ENCODE data around the gene CACYBP.

Gene CACYBP

DNA sequence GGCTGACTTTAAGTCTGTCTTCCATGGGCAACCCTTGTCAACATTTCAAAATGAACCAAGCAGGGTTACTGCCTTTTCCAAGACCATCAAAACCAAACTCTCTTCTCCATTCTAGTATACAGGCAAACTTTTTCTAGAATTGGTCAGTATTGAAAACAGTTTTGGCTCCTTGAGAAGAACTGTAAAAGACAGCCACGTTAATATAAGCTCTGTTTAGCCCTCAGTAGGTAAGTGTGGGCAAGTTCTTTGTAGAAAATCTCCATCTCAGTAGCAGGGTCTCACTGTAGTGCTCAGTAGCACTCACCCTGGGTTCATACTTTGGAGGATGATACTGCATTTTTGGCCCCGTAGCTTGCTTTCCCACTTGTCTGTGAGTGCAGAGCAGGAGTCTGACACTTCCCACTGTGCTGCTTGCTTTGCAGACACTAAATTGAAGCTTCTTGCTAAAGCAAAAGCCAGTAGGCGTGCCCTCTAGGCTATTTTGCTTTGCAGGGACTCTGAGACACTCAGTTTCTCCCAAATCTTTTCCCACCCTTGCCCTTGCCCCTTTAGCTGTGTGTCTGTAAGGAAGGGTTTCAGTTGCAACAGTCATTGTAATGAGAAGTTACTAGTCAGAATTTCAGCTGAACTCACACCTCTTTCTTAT is 34.3 kb upstream of the CACYBP start:
- TF ChIP-seq, protein P1, sequence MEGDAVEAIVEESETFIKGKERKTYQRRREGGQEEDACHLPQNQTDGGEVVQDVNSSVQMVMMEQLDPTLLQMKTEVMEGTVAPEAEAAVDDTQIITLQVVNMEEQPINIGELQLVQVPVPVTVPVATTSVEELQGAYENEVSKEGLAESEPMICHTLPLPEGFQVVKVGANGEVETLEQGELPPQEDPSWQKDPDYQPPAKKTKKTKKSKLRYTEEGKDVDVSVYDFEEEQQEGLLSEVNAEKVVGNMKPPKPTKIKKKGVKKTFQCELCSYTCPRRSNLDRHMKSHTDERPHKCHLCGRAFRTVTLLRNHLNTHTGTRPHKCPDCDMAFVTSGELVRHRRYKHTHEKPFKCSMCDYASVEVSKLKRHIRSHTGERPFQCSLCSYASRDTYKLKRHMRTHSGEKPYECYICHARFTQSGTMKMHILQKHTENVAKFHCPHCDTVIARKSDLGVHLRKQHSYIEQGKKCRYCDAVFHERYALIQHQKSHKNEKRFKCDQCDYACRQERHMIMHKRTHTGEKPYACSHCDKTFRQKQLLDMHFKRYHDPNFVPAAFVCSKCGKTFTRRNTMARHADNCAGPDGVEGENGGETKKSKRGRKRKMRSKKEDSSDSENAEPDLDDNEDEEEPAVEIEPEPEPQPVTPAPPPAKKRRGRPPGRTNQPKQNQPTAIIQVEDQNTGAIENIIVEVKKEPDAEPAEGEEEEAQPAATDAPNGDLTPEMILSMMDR (IDR thresholded peaks at IDR 0.05; ENCODE audit: control insufficient read depth, extremely low read depth, insufficient read depth) = no peak
- no peak for DNase-seq (ENCODE audit: low read depth)
- H3K4me3 ChIP-seq (ENCODE audit: low read depth, low read length) = no peak overlapping the region

DNA sequence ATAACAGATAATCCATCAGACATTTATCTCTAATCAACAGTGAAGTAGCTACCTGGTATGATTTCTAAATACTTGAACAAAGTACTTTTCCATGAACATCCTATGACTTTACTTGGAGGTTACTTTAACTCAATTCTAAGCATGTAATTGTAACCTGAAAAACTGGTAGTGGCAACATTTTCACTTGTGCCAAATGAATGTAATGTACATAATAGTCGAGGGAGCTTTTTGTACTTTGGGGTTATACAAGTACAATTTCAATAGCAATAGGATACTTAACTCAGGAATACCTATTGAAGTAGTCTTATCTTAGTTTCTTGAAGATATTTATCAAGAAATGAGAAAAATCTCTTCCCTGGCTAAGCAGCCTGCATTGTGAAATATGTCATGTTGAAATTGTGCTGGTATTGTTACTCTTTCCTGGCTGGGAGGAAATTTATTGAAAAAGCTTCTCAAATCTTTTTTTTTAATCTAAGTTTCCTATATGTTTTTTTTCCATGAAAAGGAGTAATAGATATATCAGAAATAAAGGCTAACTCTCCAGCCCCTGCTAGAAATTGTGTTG is 33.7 kb upstream of the CACYBP start:
- no peak overlapping the region for H3K4me3 ChIP-seq (ENCODE audit: low read depth, low read length)
- DNase-seq (ENCODE audit: low read depth) = peak; percentile 58
- TF ChIP-seq, protein P1 (IDR thresholded peaks at IDR 0.05; ENCODE audit: control insufficient read depth, extremely low read depth, insufficient read depth) = no peak

DNA sequence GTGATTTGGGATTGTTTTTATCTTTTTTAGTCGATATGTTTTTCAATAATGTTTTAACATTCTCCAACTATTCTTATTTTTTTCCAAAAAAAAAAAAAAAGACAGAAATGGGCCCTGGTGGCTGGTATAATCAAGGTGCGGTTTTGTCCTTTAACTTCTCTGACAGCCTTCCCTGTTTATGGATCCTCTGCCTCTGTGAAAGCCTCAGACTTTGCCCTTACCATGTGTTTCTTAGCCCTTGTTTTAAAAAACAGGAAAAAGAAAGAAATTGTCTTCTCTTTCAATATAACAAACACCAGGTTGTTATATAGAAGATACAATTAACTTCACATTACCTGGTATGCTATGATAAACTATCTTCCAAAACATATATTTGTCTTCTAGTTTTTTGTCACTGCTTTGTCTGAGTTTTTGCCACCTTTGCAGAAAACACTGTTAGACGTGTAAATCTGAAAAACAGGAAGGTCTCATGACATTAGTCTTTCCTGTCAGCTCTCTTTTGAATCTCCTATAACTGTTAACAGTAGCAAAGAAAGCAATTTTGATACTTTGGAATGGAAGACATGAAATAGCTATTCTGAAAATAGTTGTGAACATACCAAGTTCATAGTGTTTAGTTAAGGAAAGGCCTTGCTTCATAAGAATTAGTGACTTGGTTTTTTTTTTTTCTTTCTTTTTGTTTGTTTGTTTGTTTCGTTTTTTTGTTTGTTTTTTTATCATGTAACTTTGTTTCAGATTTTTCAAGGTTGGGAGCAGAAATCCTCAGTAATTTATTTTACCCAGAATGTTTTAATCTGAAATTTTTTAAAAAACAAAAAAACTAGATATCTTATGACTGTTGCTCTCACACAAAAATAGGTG is 31.7 kb upstream of the CACYBP start:
- H3K4me3 ChIP-seq (ENCODE audit: low read depth, low read length) = no peak overlapping the region
- DNase-seq (ENCODE audit: low read depth) = no peak
- TF ChIP-seq, protein P1 (IDR thresholded peaks at IDR 0.05; ENCODE audit: control insufficient read depth, extremely low read depth, insufficient read depth) = no peak

DNA sequence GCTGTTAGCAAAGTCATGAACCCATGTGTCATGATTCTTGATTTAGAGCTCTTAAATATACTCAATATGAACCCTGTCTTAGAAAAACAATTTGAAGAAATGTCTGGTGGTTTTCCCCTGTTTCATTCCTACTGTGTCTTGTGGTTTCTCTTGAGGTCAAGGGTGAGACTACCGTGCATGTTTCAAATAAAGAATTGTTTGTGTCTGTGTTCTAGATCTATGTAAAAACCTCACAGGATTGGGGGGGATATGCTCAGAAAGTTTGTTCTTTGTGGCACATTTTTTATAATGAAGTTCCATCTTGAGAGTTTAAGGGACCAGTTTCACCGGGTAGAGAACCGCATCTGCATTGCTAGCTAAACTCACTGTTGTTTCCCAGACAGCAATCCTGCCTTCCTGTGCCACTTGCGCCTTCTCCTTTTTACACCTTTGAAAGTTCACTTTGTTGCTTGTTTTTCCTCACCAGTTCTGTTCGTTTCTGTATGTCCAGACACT is 30.9 kb upstream of the CACYBP start:
- TF ChIP-seq, protein P1 (IDR thresholded peaks at IDR 0.05; ENCODE audit: control insufficient read depth, extremely low read depth, insufficient read depth) = no peak
- H3K4me3 ChIP-seq (ENCODE audit: low read depth, low read length) = no peak overlapping the region
- no peak for DNase-seq (ENCODE audit: low read depth)

GRCh38 chr1:174969977-174970376 is 29.8 kb upstream of the CACYBP start:
- H3K4me3 ChIP-seq (ENCODE audit: low read depth, low read length) = no peak overlapping the region
- DNase-seq (ENCODE audit: low read depth) = no peak
- TF ChIP-seq, protein P1 (IDR thresholded peaks at IDR 0.05; ENCODE audit: control insufficient read depth, extremely low read depth, insufficient read depth) = no peak

GRCh38 chr1:174971466-174971865 is 28.3 kb upstream of the CACYBP start:
- DNase-seq (ENCODE audit: low read depth) = no peak
- H3K4me3 ChIP-seq (ENCODE audit: low read depth, low read length) = no peak overlapping the region
- TF ChIP-seq, protein P1 (IDR thresholded peaks at IDR 0.05; ENCODE audit: control insufficient read depth, extremely low read depth, insufficient read depth) = no peak
